HG02678 (cell line): ENCODE measurements around the gene PPP1R9A.

Experiments
- ATAC-seq: cut with Tn5 transposase; IDR thresholded peaks from one replicate; pipeline ENCODE4 v1.9.1; 2021; ENCODE audit warnings: mild to moderate bottlenecking, moderate library complexity; ENCODE audit not compliant: unreplicated experiment

PPP1R9A gene

GRCh38 chr7:95092324-95092723 lies 184.9 kb downstream of the PPP1R9A start:
- no peak for ATAC-seq

GRCh38 chr7:95095259-95095965 lies 188.0 kb downstream of the PPP1R9A start:
- ATAC-seq = no peak

DNA sequence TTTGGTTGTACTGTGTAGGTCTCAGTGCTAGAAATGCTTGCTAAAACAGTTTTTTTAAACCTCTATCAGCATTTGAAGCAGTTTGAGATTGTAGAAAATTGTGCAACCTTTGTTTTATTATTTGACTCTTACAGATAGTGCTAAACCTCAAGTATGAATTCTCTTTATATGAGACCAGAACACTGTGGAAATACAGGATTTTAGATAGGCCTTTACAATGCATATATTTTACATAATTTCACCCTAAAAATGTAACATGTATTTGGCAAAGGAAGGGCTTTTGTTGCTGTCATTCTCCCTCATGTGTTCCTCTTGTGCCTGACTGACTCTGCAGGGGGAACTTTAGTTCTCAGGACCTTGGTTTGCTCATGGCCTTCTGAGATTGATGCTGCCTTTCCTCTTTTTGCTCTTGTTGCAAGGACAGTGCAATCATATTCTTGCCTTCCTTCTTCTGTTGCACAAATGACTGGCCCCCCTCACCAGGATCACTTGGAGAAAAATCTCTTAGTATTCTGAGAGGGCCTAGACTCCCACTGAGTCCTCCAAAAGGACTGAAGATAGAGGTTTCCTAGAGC lies 188.7 kb downstream of the PPP1R9A start:
- no peak for ATAC-seq

DNA sequence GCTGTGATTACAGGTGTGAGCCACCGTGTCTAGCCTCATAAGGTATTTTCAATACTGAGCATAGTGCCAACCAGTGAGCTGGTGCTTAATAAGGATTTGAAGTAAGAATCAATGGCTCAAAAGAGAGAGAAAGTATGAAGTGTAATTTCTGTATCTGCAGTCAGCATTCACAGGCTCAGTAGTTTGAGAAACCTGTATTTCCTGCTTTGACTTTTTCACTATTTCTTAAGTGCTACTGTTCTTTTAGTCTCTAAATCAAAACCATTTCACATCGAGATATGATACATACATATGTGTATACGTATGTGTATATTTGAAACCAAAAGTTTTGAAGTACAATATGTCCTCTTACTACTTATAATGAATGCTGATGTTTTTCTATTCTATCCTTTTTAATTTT lies 189.9 kb downstream of the PPP1R9A start:
- ATAC-seq = no peak

DNA sequence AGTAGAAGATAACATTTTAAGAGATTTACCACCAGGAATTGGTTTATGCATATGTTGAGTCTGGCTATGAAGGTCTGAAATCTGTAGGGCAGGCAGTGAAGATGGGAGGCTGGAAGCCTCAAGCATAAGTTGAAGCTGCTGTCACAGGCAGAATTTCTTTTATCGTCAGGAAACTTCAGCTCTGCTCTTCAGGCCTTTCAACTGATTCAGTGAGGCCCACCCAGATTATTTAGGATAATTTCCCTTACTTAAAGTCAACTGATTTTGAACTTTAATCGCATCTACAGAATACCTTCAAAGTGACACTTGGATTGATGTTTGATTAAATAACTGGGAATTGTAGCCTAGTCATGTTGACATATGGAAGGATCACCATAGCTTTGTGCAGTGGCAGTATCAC lies 190.5 kb downstream of the PPP1R9A start:
- no peak for ATAC-seq

GRCh38 chr7:95099106-95099505 lies 191.7 kb downstream of the PPP1R9A start:
- ATAC-seq = no peak

DNA sequence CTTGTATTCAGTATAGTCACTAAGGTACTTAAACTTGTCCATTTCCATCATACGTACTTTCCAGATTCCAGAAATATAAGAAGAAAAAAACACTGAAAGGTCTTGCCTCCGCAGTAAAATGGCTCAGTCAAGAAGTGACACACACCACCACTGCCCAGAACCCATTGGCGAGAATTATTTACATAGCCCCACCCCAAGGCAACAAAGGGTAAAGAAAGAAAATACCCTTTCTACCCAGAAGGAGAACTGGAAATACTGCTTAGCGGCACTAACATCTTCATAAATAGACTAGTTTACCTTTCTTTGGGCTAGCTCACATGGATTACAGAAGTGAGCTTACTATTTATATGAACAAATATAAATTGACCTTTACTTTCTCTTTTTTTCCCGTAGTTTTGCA lies 194.0 kb downstream of the PPP1R9A start:
- no peak for ATAC-seq

GRCh38 chr7:95102662-95103061 lies 195.3 kb downstream of the PPP1R9A start:
- ATAC-seq = no peak

GRCh38 chr7:95104739-95105138 lies 197.3 kb downstream of the PPP1R9A start:
- ATAC-seq = no peak

DNA sequence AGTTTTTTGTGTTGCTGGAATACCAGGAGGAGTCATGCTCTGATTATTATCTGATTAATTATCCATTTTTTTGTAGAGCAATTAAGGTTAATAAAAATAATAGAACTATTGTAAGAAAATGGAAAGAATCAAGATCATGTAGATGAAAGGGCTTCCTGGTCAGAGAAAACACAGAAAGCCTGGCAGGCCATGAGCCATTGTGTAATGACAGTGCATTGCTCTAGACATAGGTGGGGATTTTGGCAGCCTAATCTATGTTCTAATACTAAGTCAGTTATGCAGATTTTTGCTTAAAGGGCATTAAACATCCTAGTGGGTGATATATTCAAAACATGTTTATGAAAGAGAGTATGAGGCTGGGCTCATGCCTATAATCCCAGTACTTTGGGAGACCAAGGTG lies 198.2 kb downstream of the PPP1R9A start:
- no peak for ATAC-seq

DNA sequence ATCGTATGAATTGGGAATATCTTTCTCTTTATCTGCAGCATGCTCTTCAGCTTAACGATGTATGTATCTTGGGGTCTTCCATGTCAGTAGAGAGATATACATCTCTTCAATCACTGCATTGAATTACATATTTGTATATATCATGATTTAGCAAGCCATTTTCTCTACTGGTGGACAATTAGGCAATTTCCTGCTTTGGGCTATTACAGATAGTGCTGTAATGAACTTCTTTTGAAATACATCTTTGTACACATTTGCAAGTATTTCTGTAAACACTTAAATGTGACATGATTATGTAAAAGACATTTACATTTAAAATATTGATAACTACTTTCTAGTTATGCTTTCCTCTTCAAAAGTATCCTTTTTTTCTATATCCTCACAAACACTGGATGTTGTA lies 199.0 kb downstream of the PPP1R9A start:
- ATAC-seq = no peak

DNA sequence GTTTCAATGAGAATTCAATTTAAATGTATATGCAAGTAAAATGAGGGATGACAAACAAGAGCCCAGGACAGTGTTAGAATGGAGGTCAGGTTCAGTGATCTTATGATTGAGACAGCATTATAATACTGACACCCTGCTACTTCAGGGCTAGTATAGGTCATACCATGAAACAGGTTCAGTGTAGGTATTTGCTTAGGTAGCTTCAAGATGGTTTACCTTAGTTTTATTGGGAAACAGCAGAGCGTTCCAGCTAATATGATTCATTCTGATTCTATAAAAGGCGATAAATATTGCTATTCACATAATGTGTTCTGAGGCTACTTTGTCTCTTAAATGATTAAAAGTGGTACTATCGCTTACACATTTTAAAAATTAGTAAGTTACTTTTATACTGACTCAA lies 203.3 kb downstream of the PPP1R9A start:
- no peak for ATAC-seq

DNA sequence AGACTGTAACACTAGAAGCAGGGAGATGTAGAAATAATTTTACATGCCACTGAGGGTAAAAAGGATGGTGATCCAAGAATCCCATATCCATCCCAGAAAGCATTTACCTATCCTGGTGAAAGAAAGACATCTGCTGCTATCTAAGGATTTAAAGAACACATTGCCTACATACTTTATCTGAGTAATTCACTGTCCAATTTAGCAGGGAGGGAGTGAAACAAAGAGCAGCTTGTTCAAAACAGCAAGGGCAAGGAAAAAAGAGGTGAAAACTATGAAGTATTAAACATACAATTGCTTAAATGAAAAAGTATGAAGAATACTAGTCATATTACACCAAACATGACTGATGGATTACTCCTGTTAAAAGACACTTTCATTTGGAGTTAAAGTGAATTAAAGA lies 206.2 kb downstream of the PPP1R9A start:
- ATAC-seq = no peak

DNA sequence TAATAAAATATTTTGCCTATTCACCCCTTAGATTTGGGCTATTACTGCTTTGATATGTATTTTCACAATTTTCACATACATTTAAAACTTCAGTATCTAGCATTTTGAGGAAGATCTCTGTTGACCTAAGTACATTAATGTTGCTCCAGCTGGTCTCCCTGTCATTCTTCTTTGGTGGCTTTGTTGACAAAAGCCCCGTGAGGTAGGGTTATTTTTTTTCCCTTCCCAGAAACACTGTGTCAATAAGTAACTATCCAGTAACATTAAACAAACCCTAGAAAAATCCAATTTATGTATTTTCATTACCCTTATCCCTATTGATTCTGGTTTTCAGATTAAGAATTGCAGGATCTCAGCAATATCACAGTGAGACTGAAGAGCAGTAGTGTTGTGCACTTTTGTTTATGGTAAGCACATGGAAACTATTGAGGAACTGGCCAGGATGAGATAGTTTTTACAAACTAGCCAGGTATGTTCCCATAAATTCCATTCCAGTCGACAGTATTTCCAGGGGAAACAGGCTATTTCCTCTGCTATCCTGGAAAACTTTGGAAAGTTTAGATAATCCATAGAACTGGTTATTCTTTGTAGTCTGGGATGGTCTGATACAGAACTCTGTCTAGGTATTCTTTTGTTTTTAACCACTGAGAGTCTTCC lies 218.8 kb downstream of the PPP1R9A start:
- no peak for ATAC-seq

- ATAC-seq = no peak
These were observed 225.1 kb downstream of the PPP1R9A start for GRCh38 chr7:95132500-95132899.

- ATAC-seq = no peak
These were observed 232.5 kb downstream of the PPP1R9A start for GRCh38 chr7:95139922-95140321.

GRCh38 chr7:95141755-95142154 lies 234.4 kb downstream of the PPP1R9A start:
- no peak for ATAC-seq

DNA sequence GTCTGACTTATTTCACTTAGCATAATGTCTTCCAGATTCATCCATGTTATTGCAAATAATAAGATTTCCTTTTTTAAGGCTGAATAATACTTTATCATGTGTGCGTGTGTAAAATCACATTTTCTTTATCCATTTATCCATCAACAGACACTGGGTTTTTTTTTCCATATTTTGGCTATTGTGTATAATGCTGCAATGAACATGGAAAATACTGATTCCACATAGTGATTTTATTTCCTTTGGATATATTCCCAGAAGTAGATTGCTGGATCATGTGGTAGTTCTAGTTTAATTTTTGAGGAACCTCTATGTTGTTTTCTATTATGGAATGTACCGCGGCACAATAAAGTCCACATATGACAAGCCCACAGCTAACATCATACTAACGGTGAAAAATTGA lies 236.9 kb downstream of the PPP1R9A start:
- ATAC-seq = no peak

- ATAC-seq = no peak
These were observed 248.6 kb downstream of the PPP1R9A start for GRCh38 chr7:95155965-95156364.

DNA sequence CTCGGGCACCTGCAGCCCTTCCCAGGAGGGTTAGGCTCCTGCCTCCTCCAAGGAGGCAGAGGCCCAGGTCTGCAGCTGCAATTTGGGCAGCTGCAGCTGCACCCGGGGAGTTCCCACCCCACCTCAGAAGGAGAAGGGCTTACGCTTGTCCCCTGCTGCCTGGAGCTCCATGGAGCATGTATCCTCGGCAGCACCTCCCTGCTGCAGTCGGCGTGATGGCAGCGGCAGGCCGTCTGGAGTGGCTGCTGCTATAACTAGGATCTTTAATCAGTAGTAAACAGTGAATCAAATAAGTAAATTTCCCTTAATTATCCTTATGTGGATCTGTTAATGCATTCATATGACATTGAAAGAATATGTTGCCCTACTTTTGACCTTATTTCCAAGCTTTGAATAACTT lies 250.0 kb downstream of the PPP1R9A start:
- ATAC-seq = no peak

DNA sequence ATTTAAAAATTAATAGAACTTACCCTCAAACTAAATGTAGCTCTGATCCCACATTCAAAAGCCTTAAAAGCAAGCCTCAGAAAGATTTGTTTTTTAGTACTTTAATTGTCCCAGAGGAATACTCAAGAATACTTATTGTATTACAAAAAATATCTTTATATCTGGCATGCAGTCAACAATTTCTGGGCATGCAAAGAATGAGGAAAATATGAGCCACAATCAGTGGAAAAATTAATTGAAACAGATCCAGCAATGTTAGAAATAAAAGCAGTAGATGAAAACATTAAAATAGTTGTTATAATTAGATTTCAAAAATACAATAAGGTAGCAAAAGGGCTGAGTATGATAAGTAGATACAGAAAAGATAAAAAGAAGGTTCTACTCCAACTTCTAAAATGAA lies 262.3 kb downstream of the PPP1R9A start:
- ATAC-seq = no peak

DNA sequence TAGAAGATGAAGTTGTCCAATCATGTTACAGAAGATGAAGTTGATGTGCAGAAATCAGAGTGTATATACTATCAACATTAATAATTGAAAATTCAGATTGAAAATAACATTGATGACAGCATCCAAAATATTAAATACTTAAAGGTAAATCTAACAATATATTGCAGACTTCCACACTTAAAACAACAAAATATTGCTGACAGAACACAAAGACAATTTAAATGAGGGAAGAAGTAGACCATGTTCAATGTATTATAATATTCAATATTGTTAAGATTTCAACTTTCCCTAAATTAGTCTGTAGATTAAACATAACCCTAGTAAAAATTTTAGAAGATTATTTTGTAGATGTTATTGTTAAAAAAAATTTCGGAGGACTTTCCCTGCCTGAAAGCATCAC lies 265.0 kb downstream of the PPP1R9A start:
- ATAC-seq = no peak
